Natural killer cell treated with Interleukin-12 subunit alpha and Interleukin-12 subunit beta and Interleukin-15 and Interleukin-18, amount 100 ng/mL, for 72 hours (primary cell): ENCODE measurements around the gene RANBP9. TPM values are rescaled to one million over a fixed set of nuclear protein-coding genes. Genes with fewer than 3 reads are reported as not detected.

Experiments used
- total RNA-seq, 2 donors: library from RNA; stranded (reverse); gene quantifications; one replicate each; pipeline ENCODE4 v1.2.3, GENCODE V29; 2022

RANBP9 gene
- total RNA-seq, 2 donors from 2014 or later: 49.2 to 61.1 TPM

Other genes starting within 250 kb of the RANBP9 start
- gene GFOD1, start 224.2 kb downstream of the RANBP9 start, total RNA-seq: 10 to 100 TPM in 1 of 2 donors, 1 to 10 TPM in 1; 9.7 to 12.1 TPM
- 1 to 10 TPM; 4.7 to 6.9 TPM for gene SIRT5, start 137.2 kb downstream of the RANBP9 start, total RNA-seq
- gene NOL7, start 96.5 kb downstream of the RANBP9 start, total RNA-seq: 100 to 1,000 TPM in 1 of 2 donors, 10 to 100 TPM in 1; 62.6 to 102 TPM
- gene MCUR1, start 102.7 kb upstream of the RANBP9 start, total RNA-seq: 10 to 100 TPM; 23.4 to 42.9 TPM
- gene RNF182, start 213.1 kb upstream of the RANBP9 start, total RNA-seq: not detected